CD4-positive, alpha-beta T cell (primary cell): ENCODE results near the gene MGME1. TPM values are rescaled to one million over a fixed set of nuclear protein-coding genes. Genes with fewer than 3 reads are reported as not detected.

Experiments used
- ATAC-seq: fragments of 200-7000 bp; cut with Tn5 transposase; one replicate; pipeline ENCODE4 v1.10.0; 2022; ENCODE audit warnings: mild to moderate bottlenecking; ENCODE audit not compliant: poor library complexity
- CTCF ChIA-PET: fragments of 350-600 bp; sonication (Branson Sonifier 250); formaldehyde crosslinking; loops from one replicate; lab custom pipeline; 2021; ENCODE audit warnings: antibody characterized with exemption, inconsistent platforms; lab: Charles Lee
- POLR2A ChIA-PET: fragments of 350-600 bp; sonication (Branson Sonifier 250); formaldehyde crosslinking; loops from one replicate; lab custom pipeline; 2021; ENCODE audit warnings: antibody characterized with exemption, inconsistent platforms; lab: Charles Lee
- DNase-seq, 14 experiments: peaks; one replicate each; pipeline ENCODE4 v3.0.0-alpha.2; 2013 to 2020; ENCODE audit warnings: mixed read lengths in 2 of 14
- H3K27ac ChIP-seq, 2 donors: one replicate each; pipeline versions ENCODE4 v1.5.1 to v1.7.0; 2013; ENCODE audit warnings: low read length in 2 of 2, low read depth in 1 of 2, mild to moderate bottlenecking in 1 of 2
- H3K27me3 ChIP-seq, 2 experiments: 1 replicate in 1 of 2; 2 replicates in 1 of 2; pipeline versions ENCODE4 v1.6.1 to v1.7.0; 2013; ENCODE audit warnings: low read length in 2 of 2, control low read depth in 1 of 2, mild to moderate bottlenecking in 1 of 2, moderate library complexity in 1 of 2; ENCODE audit not compliant: insufficient read depth in 2 of 2, control insufficient read depth in 1 of 2
- H3K36me3 ChIP-seq: one replicate; pipeline ENCODE4 v1.6.1; 2013; ENCODE audit warnings: low read length, control low read depth; ENCODE audit not compliant: insufficient read depth
- H3K4me1 ChIP-seq: one replicate; pipeline ENCODE4 v1.6.1; 2013; ENCODE audit warnings: low read length, control low read depth; ENCODE audit not compliant: insufficient read depth
- H3K4me3 ChIP-seq: one replicate; pipeline ENCODE4 v1.5.1; 2013; ENCODE audit warnings: mild to moderate bottlenecking, low read length, moderate library complexity
- H3K9me3 ChIP-seq, 2 experiments: 1 replicate in 1 of 2; 2 replicates in 1 of 2; pipeline versions ENCODE4 v1.6.1 to v1.7.0; 2013; ENCODE audit warnings: low read length in 2 of 2, mild to moderate bottlenecking in 2 of 2, control low read depth in 1 of 2, moderate library complexity in 1 of 2; ENCODE audit not compliant: control insufficient read depth in 1 of 2, insufficient read depth in 1 of 2
- H3K27ac Mint-ChIP-seq: one replicate; pipeline ENCODE4 v1.8.0; 2020; ENCODE audit warnings: mixed read lengths
- H3K27me3 Mint-ChIP-seq: one replicate; pipeline ENCODE4 v1.8.0; 2021; ENCODE audit warnings: mixed read lengths
- H3K36me3 Mint-ChIP-seq: one replicate; pipeline ENCODE4 v1.8.0; 2021; ENCODE audit warnings: low read depth, mixed read lengths
- H3K4me1 Mint-ChIP-seq: one replicate; pipeline ENCODE4 v1.8.0; 2021; ENCODE audit warnings: low read depth, mixed read lengths
- H3K4me3 Mint-ChIP-seq: one replicate; pipeline ENCODE4 v1.8.0; 2020; ENCODE audit warnings: mild to moderate bottlenecking, mixed read lengths
- H3K9me3 Mint-ChIP-seq: one replicate; pipeline ENCODE4 v1.8.0; 2020; ENCODE audit warnings: mixed read lengths
- CTCF ChIP-seq: fragments of 200-600 bp; IDR thresholded peaks from one replicate; pipeline ENCODE4 v1.8.0; 2022; ENCODE audit warnings: antibody characterized with exemption, mild to moderate bottlenecking
- intact Hi-C, 2 experiments: fragments of 100-400 bp; cut with DNase I in 1 of 2; cut with micrococcal nuclease in 1 of 2; formaldehyde crosslinking; loops; one replicate each; pipeline versions ENCODE4 v1.15.1 to v1.9.0; 2023 to 2025; cut with DNase I, micrococcal nuclease
- total RNA-seq, 174 experiments: library from RNA in 2 of 174; stranded (reverse) in 2 of 174; gene quantifications; one replicate each; pipeline ENCODE4 v1.2.3 and lab custom pipeline; 2021 to 2026

Gene MGME1
- total RNA-seq, 2 experiments from 2014 or later: 4.5 to 4.6 TPM

GRCh38 chr20:17952692-17953684 lies 15.8 kb upstream of the MGME1 start:
- Mint-ChIP-seq H3K27ac (no peak overlapping the region), H3K36me3 (peaks cover 95% of the 10 kb centered on the region), H3K9me3 (no peaks in the 10 kb centered on the region), H3K4me3 (no peak overlapping the region), H3K4me1 (peaks cover 24% of the 10 kb centered on the region), H3K27me3 (no peaks in the 10 kb centered on the region)
- H3K4me3 ChIP-seq: no peak overlapping the region
- ATAC-seq (no peak), DNase-seq (no peak)
- CTCF ChIA-PET: no interaction called here
- peaks cover 13% of the 10 kb centered on the region for H3K4me1 ChIP-seq
- POLR2A ChIA-PET: interaction anchor here (0.6 to 1.5 kb wide), 4 partner anchors 9 to 23 kb away, joined by 3 to 4 read pairs (median 3); no protein-coding TSS in a partner anchor
- peaks cover 87% of the 10 kb centered on the region for H3K36me3 ChIP-seq
- H3K9me3 ChIP-seq: no peaks in the 10 kb centered on the region
- no peaks in the 10 kb centered on the region for H3K27me3 ChIP-seq
- intact Hi-C loops: no loop called here
- no peak overlapping the region for H3K27ac ChIP-seq
- no peak for TF ChIP-seq CTCF

GRCh38 chr20:17953935-17954334 lies 14.9 kb upstream of the MGME1 start:
- DNase-seq (no peak), ATAC-seq (no peak)
- ChIA-PET POLR2A (interaction anchor here (0.9 to 1.5 kb wide), 2 partner anchors 8 to 14 kb away, joined by 3 read pairs; no protein-coding TSS in a partner anchor), CTCF (no interaction called here)
- intact Hi-C loops: no loop called here
- peaks cover 90% of the 10 kb centered on the region for H3K36me3 Mint-ChIP-seq
- no peaks in the 10 kb centered on the region for H3K27me3 ChIP-seq
- peaks cover 34% of the 10 kb centered on the region for H3K4me1 Mint-ChIP-seq
- H3K27ac Mint-ChIP-seq: no peak overlapping the region
- TF ChIP-seq CTCF: no peak
- H3K9me3 Mint-ChIP-seq: no peaks in the 10 kb centered on the region
- H3K27ac ChIP-seq: no peak overlapping the region
- peaks cover 77% of the 10 kb centered on the region for H3K36me3 ChIP-seq
- H3K9me3 ChIP-seq: no peaks in the 10 kb centered on the region
- H3K4me3 ChIP-seq: no peak overlapping the region
- peaks cover 17% of the 10 kb centered on the region for H3K4me1 ChIP-seq
- H3K27me3 Mint-ChIP-seq: no peaks in the 10 kb centered on the region
- no peak overlapping the region for H3K4me3 Mint-ChIP-seq

GRCh38 chr20:17955302-17955701 lies 13.5 kb upstream of the MGME1 start:
- no peaks in the 10 kb centered on the region for H3K9me3 ChIP-seq
- no peaks in the 10 kb centered on the region for H3K27me3 ChIP-seq
- Mint-ChIP-seq H3K4me1 (peaks cover 46% of the 10 kb centered on the region), H3K4me3 (no peak overlapping the region), H3K9me3 (no peaks in the 10 kb centered on the region), H3K36me3 (peaks cover 81% of the 10 kb centered on the region), H3K27ac (peak overlapping the region; percentile 47), H3K27me3 (no peaks in the 10 kb centered on the region)
- no peak overlapping the region for H3K27ac ChIP-seq
- no peak for TF ChIP-seq CTCF
- DNase-seq (no peak), ATAC-seq (no peak)
- no peak overlapping the region for H3K4me3 ChIP-seq
- H3K36me3 ChIP-seq: peaks cover 64% of the 10 kb centered on the region
- POLR2A ChIA-PET: interaction anchor here (1.4 kb wide), 1 partner anchor 8 kb away, joined by 4 read pairs; no protein-coding TSS in a partner anchor
- intact Hi-C loops: loop anchor here in 1 of 2 experiments (5.0 kb wide), 1 partner anchor 42 kb away; no protein-coding TSS in a partner anchor
- CTCF ChIA-PET: interaction anchor here (1.2 to 2.6 kb wide), 3 partner anchors 12 to 418 kb away, joined by 3 to 13 read pairs (median 3); partner anchors contain the start of genes MGME1 and SNX5
- peaks cover 31% of the 10 kb centered on the region for H3K4me1 ChIP-seq
